ENCODE measurements around the gene CENPP.

DNA sequence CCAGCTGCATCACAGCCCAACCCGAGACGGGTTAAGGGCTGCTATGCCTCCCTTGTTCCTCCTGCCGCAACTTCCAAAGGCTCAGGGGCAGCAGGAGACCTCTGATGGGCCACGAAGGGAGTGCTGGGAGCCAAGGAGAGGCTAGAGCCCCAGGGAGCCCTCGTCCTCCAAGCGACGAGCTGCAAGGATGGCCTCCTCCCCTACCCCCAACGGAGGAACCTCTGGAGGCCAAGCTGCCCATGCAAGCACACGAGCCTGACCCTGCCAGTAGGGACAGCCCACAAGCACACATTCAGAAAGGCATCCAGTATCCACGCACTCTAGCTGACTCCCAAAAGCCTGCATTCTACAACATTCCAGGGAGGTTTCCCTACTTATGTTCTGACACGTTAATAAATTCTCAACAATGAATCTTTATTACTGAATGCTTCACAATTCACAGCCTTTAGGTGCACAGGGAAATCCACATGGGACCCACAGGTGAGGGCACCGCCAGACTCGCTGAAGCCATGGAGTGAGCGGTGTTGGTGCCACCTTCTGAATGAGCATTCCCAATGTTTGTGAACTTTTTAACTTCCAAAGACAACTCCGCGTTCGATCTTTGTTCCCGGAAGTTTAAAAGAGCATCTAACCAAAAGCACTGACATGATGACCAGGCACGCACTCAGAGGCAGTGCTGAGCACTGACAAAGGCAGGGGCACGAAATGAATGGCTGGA is 315.5 kb downstream of the CENPP start:
- TF ChIP-seq TEAD4 (IDR thresholded peaks at IDR 0.05), result no peak
- TF ChIP-seq CREB1 (IDR thresholded peaks at IDR 0.05; ENCODE audit: low read depth), result no peak
- no peak for TF ChIP-seq EGR1 (IDR thresholded peaks at IDR 0.05)

All from Ishikawa (cell line).